H1 (cell line): ENCODE results near the gene ACAA1. TPM values are rescaled to one million over a fixed set of nuclear protein-coding genes. Genes with fewer than 3 reads are reported as not detected.

Experiments
- CTCF ChIA-PET: fragments of 300-600 bp; sonication (Branson Sonifier 250); formaldehyde crosslinking; loops from one replicate; lab custom pipeline; 2021; ENCODE audit not compliant: partially characterized antibody; lab: Charles Lee
- POLR2A ChIA-PET: fragments of 300-600 bp; sonication (Branson Sonifier 250); formaldehyde crosslinking; loops from one replicate; lab custom pipeline; 2021; ENCODE audit warnings: inconsistent platforms; ENCODE audit not compliant: partially characterized antibody; lab: Charles Lee
- DNase-seq, 2 experiments: peaks; one replicate each; pipeline versions ENCODE4 v3.0.0 to v3.0.0-alpha.2; 2010 to 2022; ENCODE audit warnings: low spot score in 2 of 2, low read depth in 1 of 2, mixed read lengths in 1 of 2
- FAIRE-seq: peaks from 2 replicates; lab custom pipeline; 2011; peaks lifted over from hg19 to GRCh38; lab: Jason Lieb, UNC
- H2AFZ ChIP-seq: 2 replicates; pipeline ENCODE4 v1.8.1; 2012; ENCODE audit warnings: low read length, inconsistent platforms
- H2AK5ac ChIP-seq: 2 replicates; pipeline ENCODE4 v1.6.1; 2013; ENCODE audit warnings: low read depth, low read length
- H2BK120ac ChIP-seq: replicated peaks from 2 replicates; pipeline ENCODE3; 2013; ENCODE audit warnings: low read depth, low read length, inconsistent platforms
- H2BK12ac ChIP-seq: 2 replicates; pipeline ENCODE4 v1.6.1; 2013; ENCODE audit warnings: low read depth, low read length
- H2BK15ac ChIP-seq: 2 replicates; pipeline ENCODE4 v1.6.1; 2013; ENCODE audit warnings: low read length
- H2BK20ac ChIP-seq: 2 replicates; pipeline ENCODE4 v1.6.1; 2013; ENCODE audit warnings: low read length
- H2BK5ac ChIP-seq: 2 replicates; pipeline ENCODE4 v1.6.1; 2013; ENCODE audit warnings: low read depth, low read length
- H3K14ac ChIP-seq: 2 replicates; pipeline ENCODE4 v1.6.1; 2013; ENCODE audit warnings: inconsistent platforms; ENCODE audit not compliant: insufficient read length
- H3K18ac ChIP-seq: 2 replicates; pipeline ENCODE4 v1.6.1; 2013; ENCODE audit warnings: low read length; ENCODE audit errors: extremely low read depth
- H3K23ac ChIP-seq: 2 replicates; pipeline ENCODE4 v1.6.1; 2013; ENCODE audit warnings: inconsistent platforms; ENCODE audit not compliant: insufficient read length
- H3K23me2 ChIP-seq: 2 replicates; pipeline ENCODE4 v1.6.1; 2013; ENCODE audit warnings: low read depth, low read length
- H3K27ac ChIP-seq: 2 replicates; pipeline ENCODE4 v1.6.1; 2011; ENCODE audit warnings: low read depth, low read length, inconsistent platforms
- H3K27me3 ChIP-seq, 4 experiments: replicated peaks in 1 of 4; 1 replicate in 1 of 4; 2 replicates in 3 of 4; pipeline versions ENCODE4 v1.6.1 to v1.8.1; 2011 to 2013; ENCODE audit warnings: low read length in 3 of 4, mild to moderate bottlenecking in 3 of 4, inconsistent platforms in 2 of 4, mixed read lengths in 2 of 4, moderate library complexity in 1 of 4; ENCODE audit not compliant: control insufficient read depth in 3 of 4, insufficient read depth in 3 of 4; ENCODE audit errors: extremely low read depth in 1 of 4
- H3K36me3 ChIP-seq, 4 experiments: 2 replicates each; pipeline versions ENCODE4 v1.6.1 to v1.8.1; 2011 to 2013; ENCODE audit warnings: mild to moderate bottlenecking in 4 of 4, low read length in 3 of 4, moderate library complexity in 2 of 4, control low read depth in 1 of 4, inconsistent platforms in 1 of 4; ENCODE audit not compliant: insufficient read depth in 4 of 4, control insufficient read depth in 2 of 4
- H3K4ac ChIP-seq: replicated peaks from 2 replicates; pipeline ENCODE3; 2013; ENCODE audit warnings: low read length, low read depth, mixed read lengths, inconsistent platforms; ENCODE audit not compliant: insufficient read length
- H3K4me1 ChIP-seq, 4 experiments: replicated peaks in 1 of 4; 1 replicate in 1 of 4; 2 replicates in 3 of 4; pipeline versions ENCODE4 v1.6.1 to v1.8.1; 2011 to 2013; ENCODE audit warnings: low read length in 3 of 4, inconsistent platforms in 2 of 4, mixed read lengths in 1 of 4; ENCODE audit not compliant: insufficient read depth in 4 of 4, control insufficient read depth in 3 of 4
- H3K4me2 ChIP-seq, 2 experiments: 2 replicates each; pipeline versions ENCODE4 v1.6.1 to v1.8.1; 2011 to 2013; ENCODE audit warnings: low read depth in 2 of 2, low read length in 2 of 2, control low read depth in 1 of 2, inconsistent platforms in 1 of 2, mild to moderate bottlenecking in 1 of 2; ENCODE audit not compliant: insufficient read depth in 1 of 2
- H3K4me3 ChIP-seq, 4 experiments: fragments of 200-600, 300-600 bp in 1 of 4; sonication (generic), shearing (Covaris generic), sonication (Bioruptor Twin) in 1 of 4; 2 replicates each; pipeline versions ENCODE4 v1.5.1 to v1.8.1; 2011 to 2016; ENCODE audit warnings: low read length in 4 of 4, low read depth in 3 of 4, control low read depth in 2 of 4, inconsistent platforms in 2 of 4, mild to moderate bottlenecking in 2 of 4, mixed read lengths in 1 of 4, moderate library complexity in 1 of 4; ENCODE audit not compliant: insufficient read depth in 2 of 4; ENCODE audit errors: extremely low read depth in 1 of 4
- H3K56ac ChIP-seq: replicated peaks from 2 replicates; pipeline ENCODE3; 2013; ENCODE audit warnings: low read depth, mild to moderate bottlenecking, mixed read lengths, low read length, inconsistent platforms; ENCODE audit not compliant: insufficient read length
- H3K79me1 ChIP-seq: 2 replicates; pipeline ENCODE4 v1.6.1; 2013; ENCODE audit warnings: low read depth, low read length, control low read depth
- H3K79me2 ChIP-seq, 2 experiments: 2 replicates each; pipeline versions ENCODE4 v1.6.1 to v1.8.1; 2012 to 2013; ENCODE audit warnings: low read length in 2 of 2, mild to moderate bottlenecking in 2 of 2, inconsistent platforms in 1 of 2; ENCODE audit not compliant: insufficient read depth in 2 of 2, control insufficient read depth in 1 of 2
- H3K9ac ChIP-seq, 4 experiments: replicated peaks in 1 of 4; 1 replicate in 1 of 4; 2 replicates in 3 of 4; pipeline versions ENCODE4 v1.6.1 to v1.8.1; 2011 to 2013; ENCODE audit warnings: low read depth in 3 of 4, low read length in 3 of 4, control low read depth in 2 of 4, mild to moderate bottlenecking in 2 of 4, moderate library complexity in 2 of 4, inconsistent platforms in 1 of 4; ENCODE audit errors: extremely low read depth in 1 of 4
- H3K9me3 ChIP-seq, 2 experiments: 2 replicates each; pipeline versions ENCODE4 v1.6.1 to v1.8.1; 2012 to 2013; ENCODE audit warnings: mild to moderate bottlenecking in 2 of 2, moderate library complexity in 2 of 2, control low read depth in 1 of 2, inconsistent platforms in 1 of 2, low read depth in 1 of 2, low read length in 1 of 2, mixed read lengths in 1 of 2; ENCODE audit not compliant: insufficient read depth in 2 of 2
- H4K20me1 ChIP-seq, 2 experiments: replicated peaks in 1 of 2; 2 replicates each; pipeline versions ENCODE3 to v1.8.1; 2011 to 2013; ENCODE audit warnings: inconsistent platforms in 2 of 2, low read length in 2 of 2, mild to moderate bottlenecking in 1 of 2; ENCODE audit not compliant: insufficient read depth in 2 of 2, control insufficient read depth in 1 of 2
- H4K5ac ChIP-seq: 2 replicates; pipeline ENCODE4 v1.6.1; 2013; ENCODE audit warnings: low read length, low read depth, mixed read lengths, inconsistent platforms; ENCODE audit not compliant: insufficient read length
- H4K8ac ChIP-seq: 2 replicates; pipeline ENCODE4 v1.8.0; 2013; ENCODE audit warnings: mild to moderate bottlenecking, moderate library complexity, low read length, inconsistent platforms; ENCODE audit not compliant: insufficient read depth; ENCODE audit errors: extremely low read depth
- H4K91ac ChIP-seq: replicated peaks from 2 replicates; pipeline ENCODE3; 2013; ENCODE audit warnings: low read length, mixed read lengths, inconsistent platforms; ENCODE audit not compliant: insufficient read length
- RBBP5 ChIP-seq: IDR thresholded peaks from 2 replicates; pipeline ENCODE4 v1.7.1; 2012; ENCODE audit warnings: low read depth, mild to moderate bottlenecking, inconsistent platforms, low read length, moderate library complexity, borderline replicate concordance
- WGBS, 2 experiments: shearing (Covaris generic) in 1 of 2; methylation state at CpG; one replicate each; pipeline versions ENCODE4 v1.1.6 to v1.1.7; 2013 to 2015; ENCODE audit warnings: low lambda C conversion rate in 2 of 2, mixed read lengths in 2 of 2, inconsistent platforms in 1 of 2, low coverage in 1 of 2, missing lambda C conversion rate in 1 of 2; ENCODE audit not compliant: insufficient replicate concordance in 2 of 2, insufficient coverage in 1 of 2, insufficient read length in 1 of 2; ENCODE audit errors: extremely low coverage in 1 of 2, missing lambda C conversion rate in 1 of 2; 5-methylcytosine and 5-hydroxymethylcytosine counted together
- polyA plus RNA-seq, 7 experiments: library from polyadenylated mRNA; depleted of rRNA in 3 of 7; stranded (reverse) in 5 of 7; unstranded in 2 of 7; fragments of >200 nt in 5 of 7; fragments of 200-250 nt in 2 of 7; gene quantifications; 1 replicate in 5 of 7; 2 replicates in 1 of 7; 4 replicates in 1 of 7; pipeline versions ENCODE4 v1.2.1 to v1.2.3, GENCODE V29; 2011 to 2013; ENCODE audit warnings: missing spikeins in 2 of 7, mixed read lengths in 2 of 7
- total RNA-seq: library from RNA; stranded (reverse); fragmentation: NEBNext Ultra II Directional; extraction: Animal tissue kit (Norgen Biotek cat#: 25700); gene quantifications from 2 replicates; pipeline ENCODE4 v1.2.1, GENCODE V29; 2021

The ACAA1 gene
- total and polyA plus RNA-seq, 2 of the 8 experiments (the other 6 are each of a cell fraction or from before 2014, with no cell fraction given): 23.1 to 34.8 TPM

- no peak overlapping the region for H2BK5ac ChIP-seq
Observed at GRCh38 chr3:38125305-38126120, 11.4 kb downstream of the ACAA1 start.

More at GRCh38 chr3:38125305-38126120, 11.4 kb downstream of the ACAA1 start:
- no peak overlapping the region for H2BK20ac ChIP-seq
- no peak overlapping the region for H2AK5ac ChIP-seq
- ChIA-PET POLR2A (interaction anchor here (3.2 kb wide), 1 partner anchor 8 kb away, joined by 14 read pairs; no protein-coding TSS in a partner anchor), CTCF (interaction anchor here (0.9 to 9.6 kb wide), 3 partner anchors 6 to 103 kb away, joined by 3 to 105 read pairs (median 3); no protein-coding TSS in a partner anchor)
- H2BK15ac ChIP-seq: no peak overlapping the region
- no peak overlapping the region for H3K18ac ChIP-seq
- H2BK12ac ChIP-seq: no peak overlapping the region
- no peak overlapping the region for H4K91ac ChIP-seq
- no peak for TF ChIP-seq RBBP5
- WGBS, 2 experiments: 93% methylated on average over 9 of the region's 11 CpGs; no CpG with 5 or more reads in 1 of the 2 experiments
- H3K14ac ChIP-seq: no peak overlapping the region
- no peaks in the 10 kb centered on the region for H3K79me2 ChIP-seq
- no peak overlapping the region for H3K27ac ChIP-seq
- no peaks in the 10 kb centered on the region for H3K27me3 ChIP-seq
- H3K9me3 ChIP-seq: no peaks in the 10 kb centered on the region
- no peak overlapping the region for H2AFZ ChIP-seq
- no peaks in the 10 kb centered on the region for H3K79me1 ChIP-seq
- no peaks in the 10 kb centered on the region for H3K23me2 ChIP-seq
- no peak overlapping the region for H3K4me3 ChIP-seq
- H4K20me1 ChIP-seq: peaks cover 5 to 19% of the 10 kb centered on the region in 2 experiments
- no peak overlapping the region for H4K8ac ChIP-seq
- no peak overlapping the region for H4K5ac ChIP-seq
- no peak overlapping the region for H3K23ac ChIP-seq
- DNase-seq: no peak
- H2BK120ac ChIP-seq: no peak overlapping the region
- H3K9ac ChIP-seq: no peak overlapping the region
- no peak overlapping the region for H3K4me2 ChIP-seq
- H3K36me3 ChIP-seq: peaks cover 29 to 57% (median 53%) of the 10 kb centered on the region in 4 experiments
- FAIRE-seq: no peak
- H3K56ac ChIP-seq: no peak overlapping the region
- no peaks in the 10 kb centered on the region for H3K4me1 ChIP-seq
- H3K4ac ChIP-seq: no peak overlapping the region
